Heart left ventricle (tissue), 16 donors: ENCODE data around the gene PTGFRN. TPM values are rescaled to one million over a fixed set of nuclear protein-coding genes. Genes with fewer than 3 reads are reported as not detected.

Experiments
- ATAC-seq, 4 donors: fragments of 200-7000 bp; cut with Tn5 transposase; one replicate each; pipeline ENCODE4 v1.9.1; 2020 to 2022; ENCODE audit warnings: moderate library complexity in 4 of 4, mild to moderate bottlenecking in 3 of 4, moderate number of reproducible peaks in 1 of 4
- DNase-seq, 5 donors: peaks; one replicate each; pipeline ENCODE4 v3.0.0-alpha.2; 2020
- H3K27ac ChIP-seq, 12 donors: fragments of 200-600 bp; sonication (generic) in 4 of 12; one replicate each; pipeline versions ENCODE4 v1.5.0 to v1.8.0; 2016 to 2022; ENCODE audit warnings: mild to moderate bottlenecking in 2 of 12
- H3K27me3 ChIP-seq, 9 donors: fragments of 200-600 bp; sonication (generic) in 2 of 9; one replicate each; pipeline versions ENCODE4 v1.5.1 to v1.8.0; 2016 to 2022; ENCODE audit warnings: mild to moderate bottlenecking in 3 of 9
- H3K36me3 ChIP-seq, 9 donors: fragments of 200-600 bp; sonication (generic) in 2 of 9; one replicate each; pipeline versions ENCODE4 v1.5.0 to v1.8.0; 2018 to 2022; ENCODE audit warnings: mild to moderate bottlenecking in 2 of 9
- H3K4me1 ChIP-seq, 12 donors: fragments of 200-600 bp; sonication (generic) in 4 of 12; one replicate each; pipeline versions ENCODE4 v1.5.0 to v1.8.0; 2016 to 2022; ENCODE audit warnings: mild to moderate bottlenecking in 3 of 12
- H3K4me3 ChIP-seq, 12 donors: fragments of 200-600 bp; sonication (generic) in 4 of 12; one replicate each; pipeline versions ENCODE4 v1.5.0 to v1.8.0; 2017 to 2022; ENCODE audit warnings: mild to moderate bottlenecking in 9 of 12, moderate library complexity in 4 of 12
- H3K9me3 ChIP-seq, 12 donors: fragments of 200-600 bp; sonication (generic) in 4 of 12; one replicate each; pipeline versions ENCODE4 v1.5.0 to v1.8.0; 2016 to 2022; ENCODE audit warnings: mild to moderate bottlenecking in 1 of 12
- POLR2A ChIP-seq, 2 donors: fragments of 450-650 bp; IDR thresholded peaks; one replicate each; pipeline ENCODE4 v1.6.1; 2017; ENCODE audit warnings: antibody characterized with exemption in 2 of 2, mild to moderate bottlenecking in 2 of 2, moderate library complexity in 2 of 2
- WGBS, 4 donors: extraction: QIAGEN DNeasy Blood & Tissue Kit in 2 of 4; methylation state at CpG; one replicate each; pipeline versions ENCODE4 v1.1.5 to v1.1.7; 2013 to 2018; 5-methylcytosine and 5-hydroxymethylcytosine counted together
- intact Hi-C, 10 donors: fragments of 100-400 bp; cut with DNase I; formaldehyde crosslinking; loops; one replicate each; pipeline versions ENCODE4 v1.11.1 to v1.14.2; 2022
- polyA plus RNA-seq, 2 donors: library from polyadenylated mRNA; stranded (reverse); fragments of 200-250 nt; gene quantifications; one replicate each; pipeline ENCODE4 v1.2.3, GENCODE V29; 2013
- total RNA-seq, 9 donors: library from RNA; depleted of rRNA in 2 of 9; stranded (reverse); fragments of >200 nt in 2 of 9; fragmentation: NEBNext Ultra II Directional in 3 of 9; extraction: Animal tissue kit (Norgen Biotek cat#: 25700) in 3 of 9; gene quantifications; one replicate each; pipeline versions ENCODE4 v1.1.0 to v1.2.4, GENCODE V29; 2016 to 2023
- TF ChIP-seq, protein P1 (sequence below), 12 donors: fragments of 200-600 bp; sonication (generic) in 4 of 12; IDR thresholded peaks; one replicate each; pipeline versions ENCODE4 v1.5.0 to v1.8.0; 2018 to 2022; ENCODE audit warnings: antibody characterized with exemption in 12 of 12, mild to moderate bottlenecking in 5 of 12
- donor health status: ischemic (EF 13 %, LVEDD 7.1; RV severe dilation, severe dysfunction).
- donor health status: healthy with polysubstance abuse.
- donor health status: DM: no; HTN: yes; CAD: no.
- donor health status: DM: no; HTN: no; CAD: no.
- donor health status: ischemic (EF 25% LVEDD 6.9; RV normal size, moderate dysfunction).
- donor health status: ischemic (EF 25% LVEDD 5.7; RV mildly dilated, moderate dysfunction).
- donor health status: healthy.
- donor health status: DM: yes; HTN: yes; CAD: no.
- donor health status: ischemic (EF 35%, LVEDD 5.7; RV mildly dilated, moderate dysfunction).
- donor health status: nonischemic (EF 11% LVEDD 7.7; RV severe dilation, severe dysfunction).
- donor health status: DM: yes; HTN: yes; CAD: no.
- donor health status: PGD.
- donor health status: ischemic (EF 29% LVEDD 5.4; RV normal size, mild dysfunction).
- donor health status: nonischemic (EF 23%, LVEDD 6.1; RV moderate dilation, normal function).

Gene PTGFRN
- total and polyA plus RNA-seq, 11 donors = 21.5 to 231 (median 98.7) TPM

DNA sequence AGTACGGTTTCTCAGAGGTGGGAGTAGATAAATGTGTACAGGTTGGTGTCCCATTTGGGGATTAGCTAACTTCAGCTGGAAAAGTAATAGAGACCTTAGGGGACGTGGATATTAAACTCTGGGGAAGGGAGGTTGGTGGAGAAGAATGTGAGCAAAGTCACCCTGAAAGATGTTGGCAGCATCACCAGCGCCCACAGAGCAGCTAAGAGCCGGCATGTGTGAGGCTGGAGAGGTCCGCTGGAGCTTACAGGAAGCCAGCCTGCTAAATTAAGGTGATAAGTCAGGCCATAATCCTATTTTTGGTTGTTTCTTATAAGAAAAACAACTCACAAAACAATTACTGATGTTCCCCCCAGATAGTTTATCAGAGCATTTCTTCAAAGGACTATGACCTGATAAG lies 12.2 kb downstream of the PTGFRN start:
- peak overlapping the region in 6 of 12 donors; percentile 0 to 62 (median 46) for H3K27ac ChIP-seq
- H3K36me3 ChIP-seq = peaks cover 0 to 4% (median 0%) of the 10 kb centered on the region in 9 donors
- intact Hi-C loops = loop anchor here in 1 of 10 donors (10.0 kb wide), 1 partner anchor 133 kb away; no protein-coding TSS in a partner anchor
- 56 to 61% (median 57%) methylated on average over 5 of the region's 5 CpGs for WGBS, 4 donors
- no peaks in the 10 kb centered on the region for H3K27me3 ChIP-seq
- H3K4me3 ChIP-seq = no peak overlapping the region
- H3K4me1 ChIP-seq = peaks cover 0 to 71% (median 34%) of the 10 kb centered on the region in 12 donors
- no peaks in the 10 kb centered on the region for H3K9me3 ChIP-seq
- peak in 3 of 4 donors; percentile 39 to 55 (median 47) for ATAC-seq
- DNase-seq = peak in 1 of 5 donors; percentile 43
- no peak for TF ChIP-seq POLR2A (IDR thresholded peaks at IDR 0.05)
- TF ChIP-seq, protein P1, sequence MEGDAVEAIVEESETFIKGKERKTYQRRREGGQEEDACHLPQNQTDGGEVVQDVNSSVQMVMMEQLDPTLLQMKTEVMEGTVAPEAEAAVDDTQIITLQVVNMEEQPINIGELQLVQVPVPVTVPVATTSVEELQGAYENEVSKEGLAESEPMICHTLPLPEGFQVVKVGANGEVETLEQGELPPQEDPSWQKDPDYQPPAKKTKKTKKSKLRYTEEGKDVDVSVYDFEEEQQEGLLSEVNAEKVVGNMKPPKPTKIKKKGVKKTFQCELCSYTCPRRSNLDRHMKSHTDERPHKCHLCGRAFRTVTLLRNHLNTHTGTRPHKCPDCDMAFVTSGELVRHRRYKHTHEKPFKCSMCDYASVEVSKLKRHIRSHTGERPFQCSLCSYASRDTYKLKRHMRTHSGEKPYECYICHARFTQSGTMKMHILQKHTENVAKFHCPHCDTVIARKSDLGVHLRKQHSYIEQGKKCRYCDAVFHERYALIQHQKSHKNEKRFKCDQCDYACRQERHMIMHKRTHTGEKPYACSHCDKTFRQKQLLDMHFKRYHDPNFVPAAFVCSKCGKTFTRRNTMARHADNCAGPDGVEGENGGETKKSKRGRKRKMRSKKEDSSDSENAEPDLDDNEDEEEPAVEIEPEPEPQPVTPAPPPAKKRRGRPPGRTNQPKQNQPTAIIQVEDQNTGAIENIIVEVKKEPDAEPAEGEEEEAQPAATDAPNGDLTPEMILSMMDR (IDR thresholded peaks at IDR 0.05) = no peak

DNA sequence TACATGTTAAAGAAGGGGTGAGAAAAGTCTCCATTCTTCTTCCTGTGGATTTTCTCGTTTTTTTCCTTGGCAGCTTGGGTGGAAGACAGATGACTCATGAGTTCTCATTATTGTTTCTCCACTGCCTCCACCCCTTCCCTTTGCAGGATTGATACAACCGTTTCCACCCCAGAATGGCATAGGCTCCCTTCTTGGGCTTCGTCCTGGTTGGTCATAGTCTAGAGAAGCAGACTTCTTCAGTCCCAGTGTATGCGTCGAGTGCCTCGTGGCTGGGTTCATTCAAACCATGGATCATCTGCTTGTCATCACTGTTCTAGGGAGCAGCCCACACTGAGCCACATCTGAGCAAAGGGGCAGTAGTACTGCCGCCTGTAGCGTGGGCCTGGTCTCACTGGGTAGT lies 13.7 kb downstream of the PTGFRN start:
- peak overlapping the region in 2 of 12 donors; percentile 56 to 59 for H3K27ac ChIP-seq
- intact Hi-C loops = loop anchor here in 1 of 10 donors (10.0 kb wide), 1 partner anchor 131 kb away; no protein-coding TSS in a partner anchor
- TF ChIP-seq, protein P1 (IDR thresholded peaks at IDR 0.05) = no peak
- no peak for TF ChIP-seq POLR2A (IDR thresholded peaks at IDR 0.05)
- ATAC-seq (peak in 3 of 4 donors; percentile 29 to 36 (median 35)), DNase-seq (no peak)
- H3K4me3 ChIP-seq = no peak overlapping the region
- H3K9me3 ChIP-seq = no peaks in the 10 kb centered on the region
- H3K27me3 ChIP-seq = no peaks in the 10 kb centered on the region
- H3K4me1 ChIP-seq = peaks cover 0 to 66% (median 29%) of the 10 kb centered on the region in 12 donors
- H3K36me3 ChIP-seq = peaks cover 0 to 9% (median 0%) of the 10 kb centered on the region in 9 donors
- 65 to 73% (median 67%) methylated on average over 8 of the region's 8 CpGs for WGBS, 4 donors

DNA sequence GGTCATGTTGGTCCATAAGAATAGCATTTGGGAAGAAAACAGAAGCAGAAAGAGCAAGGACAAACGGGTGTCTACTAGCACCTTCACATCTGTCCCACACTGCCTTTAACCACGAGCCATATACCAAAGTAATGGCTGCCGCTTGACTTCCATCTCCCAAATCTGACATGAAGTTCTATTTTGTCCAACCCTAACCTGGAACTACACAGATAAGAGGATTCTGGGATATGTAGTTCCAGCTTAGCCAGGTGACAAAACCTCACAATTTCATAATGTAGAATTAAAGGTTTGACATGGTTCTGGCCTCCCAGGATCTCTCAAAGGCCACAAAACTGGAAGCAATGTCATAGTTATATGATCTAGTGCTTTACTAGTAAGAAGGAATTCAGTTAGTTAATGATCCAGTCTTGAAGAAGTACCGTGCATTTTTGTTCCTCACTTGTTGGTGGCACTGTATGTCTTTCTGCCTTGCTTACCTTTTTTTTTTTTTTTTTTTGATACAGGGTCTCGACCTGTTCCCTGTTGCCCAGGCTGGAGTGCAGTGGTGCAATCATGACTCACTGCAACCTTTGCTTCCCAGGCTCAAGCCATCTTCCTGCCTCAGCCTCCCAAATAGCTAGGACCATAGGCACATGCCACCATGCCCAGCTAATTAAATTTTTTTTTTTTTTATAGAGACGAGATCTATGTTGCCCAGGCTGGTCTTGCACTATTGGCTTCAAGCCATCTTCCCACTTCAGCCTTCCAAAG lies 17.5 kb downstream of the PTGFRN start:
- no peaks in the 10 kb centered on the region for H3K9me3 ChIP-seq
- ATAC-seq (peak in 1 of 4 donors; percentile 20), DNase-seq (no peak)
- no peak overlapping the region for H3K4me3 ChIP-seq
- intact Hi-C loops = loop anchor here in 1 of 10 donors (10.0 kb wide), 1 partner anchor 128 kb away; no protein-coding TSS in a partner anchor
- no peak for TF ChIP-seq POLR2A (IDR thresholded peaks at IDR 0.05)
- TF ChIP-seq, protein P1 (IDR thresholded peaks at IDR 0.05) = no peak
- 86 to 92% (median 87%) methylated on average over 6 of the region's 6 CpGs for WGBS, 4 donors
- peaks cover 0 to 49% (median 22%) of the 10 kb centered on the region in 12 donors for H3K4me1 ChIP-seq
- peaks cover 0 to 25% (median 0%) of the 10 kb centered on the region in 9 donors for H3K36me3 ChIP-seq
- H3K27me3 ChIP-seq = no peaks in the 10 kb centered on the region
- H3K27ac ChIP-seq = no peak overlapping the region

DNA sequence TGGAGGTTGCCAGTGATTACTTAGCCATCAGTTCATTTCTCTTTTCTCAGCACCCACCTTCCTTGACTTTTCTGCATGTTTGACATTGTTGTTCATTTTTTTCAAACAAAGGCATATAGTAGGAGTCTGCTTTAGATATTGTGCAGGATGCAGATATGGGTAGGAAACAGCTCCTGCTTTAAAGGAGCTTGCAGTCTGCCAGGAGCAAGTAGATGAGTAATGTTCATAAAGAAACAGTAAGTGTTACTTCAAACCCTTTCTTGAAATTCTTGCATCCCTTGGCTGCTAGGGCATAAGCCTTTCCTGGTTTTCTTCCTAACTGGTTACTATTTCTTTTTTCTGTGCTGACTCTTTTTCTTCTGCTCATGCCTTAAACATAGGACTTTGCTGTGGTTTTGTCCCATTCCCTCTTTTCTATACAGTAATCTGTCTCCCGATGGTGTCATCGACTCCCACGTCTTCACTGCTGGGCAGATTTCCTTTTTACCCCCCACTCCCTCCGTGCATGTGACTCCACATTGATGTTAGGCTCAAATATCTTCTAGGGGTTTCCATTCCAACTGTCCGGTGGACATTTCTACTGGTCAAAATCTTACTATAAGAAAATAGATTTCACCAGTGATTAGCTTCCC lies 20.4 kb downstream of the PTGFRN start:
- no peak overlapping the region for H3K4me3 ChIP-seq
- peaks cover 0 to 25% (median 0%) of the 10 kb centered on the region in 9 donors for H3K36me3 ChIP-seq
- WGBS, 4 donors = 68 to 83% (median 77%) methylated on average over 5 of the region's 5 CpGs
- intact Hi-C loops = loop anchor here in 1 of 10 donors (10.0 kb wide), 1 partner anchor 125 kb away; no protein-coding TSS in a partner anchor
- no peaks in the 10 kb centered on the region for H3K9me3 ChIP-seq
- H3K27me3 ChIP-seq = no peaks in the 10 kb centered on the region
- TF ChIP-seq, protein P1 (IDR thresholded peaks at IDR 0.05) = no peak
- no peak for TF ChIP-seq POLR2A (IDR thresholded peaks at IDR 0.05)
- no peak overlapping the region for H3K27ac ChIP-seq
- ATAC-seq = no peak
- no peak for DNase-seq
- peaks cover 0 to 28% (median 7%) of the 10 kb centered on the region in 12 donors for H3K4me1 ChIP-seq
